HG02870 (cell line): ENCODE results near the gene REST.

ENCODE experiments used
- ATAC-seq: cut with Tn5 transposase; IDR thresholded peaks from one replicate; pipeline ENCODE4 v1.9.1; 2021; ENCODE audit warnings: mild to moderate bottlenecking, moderate library complexity; ENCODE audit not compliant: unreplicated experiment

Gene REST

GRCh38 chr4:56973336-56973735, 65.6 kb downstream of the REST start:
- no peak for ATAC-seq

- ATAC-seq = no peak
Observed at GRCh38 chr4:56976283-56976836, 68.7 kb downstream of the REST start.

- ATAC-seq = peak; percentile 20
Observed at GRCh38 chr4:56976837-56977320, 69.2 kb downstream of the REST start.

- peak; percentile 77 for ATAC-seq
Observed at GRCh38 chr4:56977321-56978012, 69.8 kb downstream of the REST start, which contains the start of gene NOA1. Gene NOA1 (minus strand): TSS chr4:56977606. CDS start chr4:56977585, 21 bp downstream.

- ATAC-seq = peak; percentile 35
Observed at GRCh38 chr4:56978750-56979303, 71.1 kb downstream of the REST start, which contains the start of gene POLR2B. Gene POLR2B (plus strand): TSS chr4:56978896. CDS start chr4:56978986, 90 bp downstream.

GRCh38 chr4:56979421-56980072, 71.8 kb downstream of the REST start:
- ATAC-seq = no peak

- no peak for ATAC-seq
Observed at GRCh38 chr4:56981795-56982201, 74.1 kb downstream of the REST start.

GRCh38 chr4:56986192-56986591, 78.5 kb downstream of the REST start:
- ATAC-seq = no peak

- no peak for ATAC-seq
Observed at GRCh38 chr4:56986952-56987351, 79.3 kb downstream of the REST start.

- ATAC-seq = no peak
Observed at GRCh38 chr4:56990109-56990905, 82.6 kb downstream of the REST start.

- ATAC-seq = no peak
Observed at GRCh38 chr4:56995525-56995924, 87.8 kb downstream of the REST start.

- no peak for ATAC-seq
Observed at GRCh38 chr4:56999751-57000150, 92.1 kb downstream of the REST start.

- no peak for ATAC-seq
Observed at GRCh38 chr4:57013543-57014120, 105.9 kb downstream of the REST start.
